Right lobe of liver (tissue), 4 donors: ENCODE measurements around the gene POMT1.

Source experiments
- POLR2A ChIP-seq: fragments of 450-650 bp; IDR thresholded peaks from one replicate; pipeline ENCODE4 v1.6.1; 2017; ENCODE audit warnings: antibody characterized with exemption, mild to moderate bottlenecking
- TF ChIP-seq, protein P1 (sequence below), 4 donors: fragments of 200-600 bp in 3 of 4; fragments of 450-650 bp in 1 of 4; IDR thresholded peaks; one replicate each; pipeline versions ENCODE4 v1.5.1 to v1.8.0; 2016 to 2022; ENCODE audit warnings: antibody characterized with exemption in 4 of 4, mild to moderate bottlenecking in 2 of 4
- donor health status: DM: no; HTN: no; CAD: no.
- donor health status: DM: no; HTN: no; CAD: no.
- donor health status: DM: no; HTN: yes; CAD: no.

DNA sequence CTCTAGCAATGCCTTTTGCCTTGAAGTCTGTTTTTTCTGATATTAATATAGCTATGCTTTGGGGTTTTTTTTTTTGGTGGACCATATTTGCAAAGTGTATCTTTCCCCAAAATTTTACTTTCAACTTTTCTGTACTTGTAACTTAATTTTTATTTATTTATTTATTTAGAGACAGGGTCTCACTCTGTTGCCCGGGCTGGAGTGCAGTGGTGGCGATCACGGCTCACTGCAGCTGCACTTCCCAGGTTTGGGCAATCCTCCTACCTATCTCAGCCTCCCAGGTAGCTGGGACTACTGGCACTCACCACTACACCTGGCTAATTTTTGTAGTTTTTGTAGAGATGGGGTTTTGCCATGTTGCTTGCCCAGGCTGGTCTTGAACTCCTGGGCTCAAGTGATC is 63.4 kb downstream of the POMT1 start:
- TF ChIP-seq, protein P1, sequence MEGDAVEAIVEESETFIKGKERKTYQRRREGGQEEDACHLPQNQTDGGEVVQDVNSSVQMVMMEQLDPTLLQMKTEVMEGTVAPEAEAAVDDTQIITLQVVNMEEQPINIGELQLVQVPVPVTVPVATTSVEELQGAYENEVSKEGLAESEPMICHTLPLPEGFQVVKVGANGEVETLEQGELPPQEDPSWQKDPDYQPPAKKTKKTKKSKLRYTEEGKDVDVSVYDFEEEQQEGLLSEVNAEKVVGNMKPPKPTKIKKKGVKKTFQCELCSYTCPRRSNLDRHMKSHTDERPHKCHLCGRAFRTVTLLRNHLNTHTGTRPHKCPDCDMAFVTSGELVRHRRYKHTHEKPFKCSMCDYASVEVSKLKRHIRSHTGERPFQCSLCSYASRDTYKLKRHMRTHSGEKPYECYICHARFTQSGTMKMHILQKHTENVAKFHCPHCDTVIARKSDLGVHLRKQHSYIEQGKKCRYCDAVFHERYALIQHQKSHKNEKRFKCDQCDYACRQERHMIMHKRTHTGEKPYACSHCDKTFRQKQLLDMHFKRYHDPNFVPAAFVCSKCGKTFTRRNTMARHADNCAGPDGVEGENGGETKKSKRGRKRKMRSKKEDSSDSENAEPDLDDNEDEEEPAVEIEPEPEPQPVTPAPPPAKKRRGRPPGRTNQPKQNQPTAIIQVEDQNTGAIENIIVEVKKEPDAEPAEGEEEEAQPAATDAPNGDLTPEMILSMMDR (IDR thresholded peaks at IDR 0.05): no peak
- TF ChIP-seq POLR2A: no peak
